Activated T-cell treated with anti-CD3 and anti-CD28 coated beads, Interleukin-2, amount 50 U/mL, for 4 hours (primary cell): ENCODE measurements around the gene FNIP2. TPM values are rescaled to one million over a fixed set of nuclear protein-coding genes. Genes with fewer than 3 reads are reported as not detected.
"Not testable (repeated sequence)": the region's sequence is repeated elsewhere in the genome, so short reads cannot be mapped to it uniquely, and the experiment has no call there.

Source experiments
- ATAC-seq, 2 donors: fragments of 200-7000 bp; cut with Tn5 transposase; one replicate each; pipeline ENCODE4 v1.10.0; 2021
- DNase-seq: peaks from one replicate; pipeline ENCODE4 v3.0.0-alpha.2; 2020
- H3K27me3 Mint-ChIP-seq: one replicate; pipeline ENCODE4 v1.8.0; 2021; ENCODE audit warnings: low read depth, mixed read lengths
- H3K36me3 Mint-ChIP-seq: one replicate; pipeline ENCODE4 v1.8.0; 2022; ENCODE audit warnings: mixed read lengths; ENCODE audit not compliant: insufficient read depth
- H3K4me1 Mint-ChIP-seq: one replicate; pipeline ENCODE4 v1.8.0; 2021; ENCODE audit warnings: low read depth, mixed read lengths
- H3K4me3 Mint-ChIP-seq: one replicate; pipeline ENCODE4 v1.8.0; 2021; ENCODE audit warnings: mild to moderate bottlenecking, moderate library complexity, mixed read lengths
- H3K9me3 Mint-ChIP-seq: one replicate; pipeline ENCODE4 v1.8.0; 2021; ENCODE audit warnings: mixed read lengths
- total RNA-seq, 3 donors: library from RNA; stranded (reverse); gene quantifications; one replicate each; pipeline ENCODE4 v1.2.1, GENCODE V29; 2021

FNIP2 gene
- total RNA-seq, 3 donors from 2014 or later, result 9.0 to 13.0 (median 10.6) TPM

GRCh38 chr4:158884280-158884679, 115.5 kb downstream of the FNIP2 start:
- no peak for ATAC-seq
- Mint-ChIP-seq H3K27me3 (no peaks in the 10 kb centered on the region), H3K4me1 (no peaks in the 10 kb centered on the region), H3K9me3 (peaks cover under 1% of the 10 kb centered on the region), H3K36me3 (peaks cover 12% of the 10 kb centered on the region), H3K4me3 (no peak overlapping the region)
- DNase-seq, result no peak

GRCh38 chr4:158885564-158885963, 116.7 kb downstream of the FNIP2 start:
- H3K4me3 Mint-ChIP-seq, result no peak overlapping the region
- DNase-seq, result no peak

DNA sequence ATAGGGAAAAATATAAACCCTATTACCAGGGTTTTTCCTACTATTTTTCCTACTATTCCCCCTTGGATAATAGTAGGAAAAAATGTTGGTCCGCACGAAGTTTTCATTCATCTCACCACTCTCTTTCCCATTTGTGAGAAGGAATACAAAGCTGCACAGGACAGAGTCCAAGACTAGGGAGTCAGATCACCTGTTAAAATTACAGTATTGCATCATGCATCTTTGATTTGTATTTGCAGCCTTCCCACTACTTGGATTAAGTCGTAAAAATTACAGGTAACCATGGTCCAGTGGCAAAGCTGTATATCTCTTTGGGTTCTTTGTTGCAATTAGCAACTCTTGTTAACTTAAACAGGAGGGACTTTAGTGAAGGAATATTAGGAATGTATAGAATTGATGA, 121.5 kb downstream of the FNIP2 start:
- Mint-ChIP-seq H3K27me3 (no peaks in the 10 kb centered on the region), H3K4me3 (no peak overlapping the region), H3K36me3 (peaks cover 13% of the 10 kb centered on the region), H3K4me1 (no peaks in the 10 kb centered on the region), H3K9me3 (no peaks in the 10 kb centered on the region)
- no peak for ATAC-seq
- no peak for DNase-seq

More at GRCh38 chr4:158885564-158885963, 116.7 kb downstream of the FNIP2 start:
- H3K4me1 Mint-ChIP-seq, result no peaks in the 10 kb centered on the region
- no peaks in the 10 kb centered on the region for H3K27me3 Mint-ChIP-seq
- H3K36me3 Mint-ChIP-seq, result peaks cover 9% of the 10 kb centered on the region
- no peak for ATAC-seq
- no peaks in the 10 kb centered on the region for H3K9me3 Mint-ChIP-seq

DNA sequence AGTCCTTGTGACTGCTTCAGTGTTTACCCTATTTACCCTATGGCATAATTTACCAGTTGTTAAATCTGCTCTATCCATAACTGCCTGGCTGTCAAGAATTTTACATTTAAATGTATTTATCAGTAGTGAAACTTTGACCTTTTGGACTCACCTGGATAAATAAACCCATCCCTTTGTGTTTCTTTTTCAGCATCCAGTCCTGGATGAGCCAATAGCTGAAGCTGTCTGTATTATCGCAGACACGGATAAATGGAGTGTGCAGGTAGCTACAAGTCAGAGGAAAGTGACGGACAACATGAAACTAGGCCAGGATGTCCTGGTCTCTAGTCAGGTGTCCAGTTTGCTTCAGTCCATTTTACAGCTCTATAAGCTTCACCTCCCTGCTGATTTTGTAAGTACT, 122.4 kb downstream of the FNIP2 start:
- Mint-ChIP-seq H3K27me3 (no peaks in the 10 kb centered on the region), H3K4me1 (no peaks in the 10 kb centered on the region), H3K9me3 (no peaks in the 10 kb centered on the region), H3K4me3 (no peak overlapping the region), H3K36me3 (peaks cover 13% of the 10 kb centered on the region)
- DNase-seq, result no peak
- no peak for ATAC-seq

DNA sequence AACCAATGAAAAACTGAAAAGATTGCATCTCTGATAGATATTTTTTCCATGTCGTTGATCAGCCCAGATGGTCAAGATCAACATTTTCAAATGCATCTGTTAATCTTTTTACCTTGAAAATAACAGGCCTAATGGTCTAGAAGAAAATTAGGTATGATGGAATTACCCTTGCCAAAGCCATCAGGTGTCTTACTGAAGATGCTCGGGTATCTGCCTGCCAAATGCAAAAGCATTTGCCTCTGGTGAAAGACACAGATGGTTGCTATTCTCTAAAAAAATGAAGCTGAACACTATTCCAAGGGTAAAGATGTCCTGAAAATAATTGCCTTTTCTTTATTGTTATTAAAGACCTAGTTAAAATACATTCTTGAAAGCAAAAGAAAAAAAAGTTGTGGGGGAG, 126.0 kb downstream of the FNIP2 start:
- Mint-ChIP-seq H3K9me3 (no peaks in the 10 kb centered on the region), H3K27me3 (no peaks in the 10 kb centered on the region), H3K4me1 (peaks cover 7% of the 10 kb centered on the region), H3K36me3 (peaks cover 38% of the 10 kb centered on the region), H3K4me3 (no peak overlapping the region)
- DNase-seq, result no peak
- ATAC-seq, result no peak

GRCh38 chr4:158895797-158896576, 127.2 kb downstream of the FNIP2 start:
- H3K36me3 Mint-ChIP-seq, result peaks cover 41% of the 10 kb centered on the region

GRCh38 chr4:158896577-158897238, 127.9 kb downstream of the FNIP2 start:
- H3K9me3 Mint-ChIP-seq, H3K4me3 Mint-ChIP-seq, H3K4me1 Mint-ChIP-seq, DNase-seq, H3K27me3 Mint-ChIP-seq, ATAC-seq: not testable (repeated sequence)
- peaks cover 44% of the 10 kb centered on the region for H3K36me3 Mint-ChIP-seq

More at GRCh38 chr4:158895797-158896576, 127.2 kb downstream of the FNIP2 start:
- ATAC-seq (no peak), DNase-seq (no peak)
- Mint-ChIP-seq H3K4me1 (peaks cover 7% of the 10 kb centered on the region), H3K4me3 (no peak overlapping the region), H3K9me3 (no peaks in the 10 kb centered on the region), H3K27me3 (no peaks in the 10 kb centered on the region)

GRCh38 chr4:158900408-158900807, 131.6 kb downstream of the FNIP2 start:
- not testable (repeated sequence) for H3K27me3 Mint-ChIP-seq, H3K9me3 Mint-ChIP-seq, H3K4me1 Mint-ChIP-seq, DNase-seq, ATAC-seq, H3K4me3 Mint-ChIP-seq
- H3K36me3 Mint-ChIP-seq, result peaks cover 50% of the 10 kb centered on the region

DNA sequence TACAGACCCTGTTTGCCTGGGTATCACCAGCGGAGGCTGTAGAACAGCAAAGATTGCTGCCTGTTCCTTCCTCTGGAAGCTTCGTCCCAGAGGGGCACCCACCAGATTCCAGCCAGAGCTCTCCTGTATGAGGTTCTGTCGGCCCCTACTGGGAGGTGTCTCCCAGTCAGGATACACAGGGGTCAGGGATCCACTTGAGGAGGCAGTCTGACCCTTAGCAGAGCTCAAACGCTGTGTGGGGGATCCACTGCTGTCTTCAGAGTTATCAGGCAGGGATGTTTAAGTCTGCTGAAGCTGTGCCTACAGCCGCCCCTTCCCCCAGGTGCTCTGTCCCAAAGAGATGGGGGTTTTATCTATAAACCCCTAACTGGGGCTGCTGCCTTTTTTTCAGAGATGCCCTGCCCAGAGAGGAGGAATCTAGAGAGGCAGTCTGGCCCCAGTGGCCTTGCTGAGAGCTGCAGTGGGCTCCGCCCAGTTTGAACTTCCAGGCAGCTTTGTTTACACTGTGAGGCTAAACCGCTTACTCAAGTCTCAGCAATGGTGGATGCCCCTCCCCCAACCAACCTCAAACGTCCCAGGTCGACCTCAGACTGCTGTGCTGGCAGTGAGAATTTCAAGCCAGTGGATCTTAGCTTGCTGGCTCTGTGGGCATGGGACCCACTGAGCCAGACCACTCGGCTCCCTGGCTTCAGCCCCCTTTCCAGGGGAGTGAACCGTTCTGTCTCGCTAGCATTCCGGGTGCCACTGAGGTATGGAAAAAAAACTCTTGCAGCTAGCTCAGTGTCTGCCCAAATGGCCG, 133.7 kb downstream of the FNIP2 start:
- ATAC-seq, H3K9me3 Mint-ChIP-seq, DNase-seq, H3K4me3 Mint-ChIP-seq, H3K27me3 Mint-ChIP-seq: not testable (repeated sequence)
- H3K36me3 Mint-ChIP-seq, result peaks cover 40% of the 10 kb centered on the region
- H3K4me1 Mint-ChIP-seq, result peaks cover 14% of the 10 kb centered on the region

DNA sequence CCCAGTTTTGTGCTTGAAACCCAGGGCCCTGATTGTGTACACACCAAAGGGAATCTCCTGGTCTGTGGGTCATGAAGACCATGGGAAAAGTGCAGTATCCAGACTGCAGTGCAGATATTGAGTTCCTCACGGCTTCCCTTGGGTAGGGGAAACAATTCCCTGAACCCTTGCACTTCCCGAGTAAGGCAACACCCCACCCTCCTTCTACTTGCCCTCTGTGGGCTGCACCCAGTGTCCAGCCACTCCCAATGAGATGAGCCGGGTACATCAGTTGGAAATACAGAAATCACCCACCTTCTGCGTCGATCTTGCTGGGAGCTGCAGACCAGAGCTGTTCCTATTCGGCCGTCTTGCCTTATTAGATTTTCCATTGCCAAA, 134.2 kb downstream of the FNIP2 start:
- Mint-ChIP-seq H3K4me1 (peaks cover 14% of the 10 kb centered on the region), H3K36me3 (peaks cover 35% of the 10 kb centered on the region)

DNA sequence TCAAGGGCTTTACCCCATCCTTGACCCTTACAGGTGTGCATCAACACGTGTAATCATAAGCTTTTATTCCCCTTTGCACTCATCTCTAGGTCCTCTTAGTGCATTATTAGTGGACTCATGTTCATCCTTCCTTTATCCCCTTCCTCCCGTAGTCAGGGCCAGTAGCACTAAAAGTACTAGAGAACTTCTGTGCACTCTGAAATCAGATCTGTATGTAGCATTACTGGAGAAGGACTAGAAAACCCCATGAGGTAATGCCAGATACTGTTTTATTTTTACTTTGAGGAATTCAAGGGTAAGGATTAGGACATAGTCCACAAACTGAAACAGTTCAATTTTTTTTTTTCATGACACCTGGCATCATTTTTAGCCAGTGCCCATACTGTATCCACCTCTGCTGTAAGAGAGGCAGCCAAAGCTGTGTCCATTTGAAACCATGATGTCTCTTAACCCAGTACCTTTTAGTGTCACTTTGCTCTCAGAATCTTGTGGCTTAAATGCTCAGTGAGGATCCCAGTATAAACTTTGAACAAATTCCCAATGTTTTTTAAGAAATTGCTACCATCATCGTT, 134.7 kb downstream of the FNIP2 start:
- DNase-seq, result no peak
- H3K9me3 Mint-ChIP-seq, result no peaks in the 10 kb centered on the region
- no peak overlapping the region for H3K4me3 Mint-ChIP-seq
- ATAC-seq, result no peak
- peaks cover 30% of the 10 kb centered on the region for H3K36me3 Mint-ChIP-seq
- H3K4me1 Mint-ChIP-seq, result peaks cover 11% of the 10 kb centered on the region
- no peaks in the 10 kb centered on the region for H3K27me3 Mint-ChIP-seq

More for the DNA sequence above, 134.2 kb downstream of the FNIP2 start:
- no peak overlapping the region for H3K4me3 Mint-ChIP-seq
- H3K9me3 Mint-ChIP-seq, result no peaks in the 10 kb centered on the region
- ATAC-seq (no peak), DNase-seq (no peak)
- H3K27me3 Mint-ChIP-seq, result no peaks in the 10 kb centered on the region

DNA sequence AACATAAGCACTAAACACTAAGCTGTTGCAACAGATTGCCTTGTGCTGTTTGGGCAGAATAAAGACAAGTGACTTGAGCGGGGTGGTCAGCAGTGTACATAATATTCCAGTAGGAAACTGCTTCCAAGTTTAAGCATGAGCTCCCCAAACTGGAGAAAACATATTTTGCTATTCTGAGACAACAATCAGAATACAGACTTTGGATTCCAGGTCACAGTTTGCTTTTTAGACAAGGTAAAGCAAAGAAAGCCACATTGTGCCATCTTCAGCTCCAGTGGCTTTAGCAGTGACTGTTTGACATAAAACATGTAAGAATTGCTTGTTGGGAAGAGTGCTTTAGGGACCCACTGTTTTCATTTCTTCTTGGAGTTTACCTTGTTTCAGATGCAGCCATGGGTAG, 136.0 kb downstream of the FNIP2 start:
- Mint-ChIP-seq H3K36me3 (peaks cover 21% of the 10 kb centered on the region), H3K27me3 (no peaks in the 10 kb centered on the region), H3K4me3 (no peak overlapping the region), H3K9me3 (no peaks in the 10 kb centered on the region), H3K4me1 (peaks cover 8% of the 10 kb centered on the region)
- DNase-seq, result no peak
- no peak for ATAC-seq

DNA sequence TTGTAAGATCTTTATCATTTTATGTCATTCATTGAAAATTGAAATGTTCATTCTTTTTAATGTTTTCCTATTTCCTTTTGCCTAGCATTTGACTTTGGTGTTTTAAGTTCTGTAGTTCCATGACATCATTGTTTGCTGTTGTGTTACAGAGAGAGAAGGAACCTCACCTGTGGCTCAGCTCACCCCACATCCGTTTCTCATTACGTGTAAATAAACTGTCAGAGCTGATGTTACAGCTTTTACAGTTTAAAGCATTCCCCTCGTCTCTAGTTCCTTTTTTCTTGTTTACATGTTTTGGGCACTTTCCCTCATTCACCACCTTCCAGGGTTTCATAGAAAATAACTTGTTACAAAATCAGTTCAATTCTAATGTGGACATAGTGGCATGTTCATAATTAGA, 137.2 kb downstream of the FNIP2 start:
- ATAC-seq (no peak), DNase-seq (no peak)
- H3K36me3 Mint-ChIP-seq, result peaks cover 17% of the 10 kb centered on the region
- H3K27me3 Mint-ChIP-seq, result no peaks in the 10 kb centered on the region
- peaks cover 8% of the 10 kb centered on the region for H3K4me1 Mint-ChIP-seq
- no peak overlapping the region for H3K4me3 Mint-ChIP-seq
- no peaks in the 10 kb centered on the region for H3K9me3 Mint-ChIP-seq

GRCh38 chr4:158912390-158912789, 143.6 kb downstream of the FNIP2 start:
- H3K4me1 Mint-ChIP-seq, result no peaks in the 10 kb centered on the region
- DNase-seq (no peak), ATAC-seq (no peak)
- no peaks in the 10 kb centered on the region for H3K9me3 Mint-ChIP-seq
- no peak overlapping the region for H3K4me3 Mint-ChIP-seq
- H3K36me3 Mint-ChIP-seq, result no peaks in the 10 kb centered on the region
- H3K27me3 Mint-ChIP-seq, result no peaks in the 10 kb centered on the region
